Measurements from ENCODE around the gene UAP1L1. TPM values are rescaled to one million over a fixed set of nuclear protein-coding genes. Genes with fewer than 3 reads are reported as not detected.

UAP1L1 gene
- total RNA-seq, 3 donors from 2014 or later = 6.7 to 12.0 (median 6.9) TPM

DNA sequence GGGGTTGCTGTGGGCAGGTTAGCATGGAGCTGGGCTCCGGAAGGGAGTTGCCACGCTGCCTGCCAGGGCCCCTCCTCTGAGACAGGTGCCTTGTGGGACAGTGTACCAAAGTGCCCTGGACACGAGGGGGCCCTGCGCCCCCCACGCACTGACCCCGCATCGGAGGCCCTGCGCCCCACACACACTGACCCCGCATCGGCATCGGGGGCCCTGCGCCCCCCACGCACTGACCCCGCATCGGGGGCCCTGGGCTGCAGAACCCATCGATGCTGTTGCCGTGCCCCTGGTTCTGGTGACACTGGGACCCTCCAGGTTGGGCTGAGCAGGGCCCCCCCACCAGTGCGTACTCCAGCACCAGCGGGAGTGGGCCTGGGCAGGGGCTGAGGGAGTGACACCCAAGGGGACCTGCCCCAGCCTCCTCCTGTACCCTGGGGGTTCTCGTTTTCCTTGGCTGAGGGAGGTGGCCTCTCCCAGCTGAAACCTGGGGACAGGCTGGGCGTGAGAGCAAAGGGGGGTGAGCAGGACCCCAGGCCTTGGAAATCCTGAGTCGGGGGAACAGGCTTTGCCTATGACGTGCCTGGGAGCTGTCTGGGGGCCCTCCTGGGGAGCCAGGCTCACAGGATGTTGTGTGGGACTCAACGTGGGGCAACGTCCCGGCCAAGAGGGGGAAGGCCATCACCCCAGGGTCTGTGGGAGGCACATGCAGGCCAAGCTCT, 13.8 kb upstream of the UAP1L1 start:
- intact Hi-C loops (cut with DNase I; ENCODE audit: low total_unique reads) = no loop called here
- Histone ChIP-seq H3K4me1 (peaks cover 0 to 3% of the 10 kb centered on the region in 2 donors), H3K27ac (peak overlapping the region; percentile 54 to 63), H3K36me3 (no peaks in the 10 kb centered on the region), H3K4me3 (peak overlapping the region in 2 of 3 donors; percentile 9 to 40), H3K9me3 (no peaks in the 10 kb centered on the region), H3K27me3 (no peaks in the 10 kb centered on the region)
- no peak for TF ChIP-seq POLR2AphosphoS5 (IDR thresholded peaks at IDR 0.05)
- DNase-seq (ENCODE audit: low spot score in 2 of 2) = no peak

DNA sequence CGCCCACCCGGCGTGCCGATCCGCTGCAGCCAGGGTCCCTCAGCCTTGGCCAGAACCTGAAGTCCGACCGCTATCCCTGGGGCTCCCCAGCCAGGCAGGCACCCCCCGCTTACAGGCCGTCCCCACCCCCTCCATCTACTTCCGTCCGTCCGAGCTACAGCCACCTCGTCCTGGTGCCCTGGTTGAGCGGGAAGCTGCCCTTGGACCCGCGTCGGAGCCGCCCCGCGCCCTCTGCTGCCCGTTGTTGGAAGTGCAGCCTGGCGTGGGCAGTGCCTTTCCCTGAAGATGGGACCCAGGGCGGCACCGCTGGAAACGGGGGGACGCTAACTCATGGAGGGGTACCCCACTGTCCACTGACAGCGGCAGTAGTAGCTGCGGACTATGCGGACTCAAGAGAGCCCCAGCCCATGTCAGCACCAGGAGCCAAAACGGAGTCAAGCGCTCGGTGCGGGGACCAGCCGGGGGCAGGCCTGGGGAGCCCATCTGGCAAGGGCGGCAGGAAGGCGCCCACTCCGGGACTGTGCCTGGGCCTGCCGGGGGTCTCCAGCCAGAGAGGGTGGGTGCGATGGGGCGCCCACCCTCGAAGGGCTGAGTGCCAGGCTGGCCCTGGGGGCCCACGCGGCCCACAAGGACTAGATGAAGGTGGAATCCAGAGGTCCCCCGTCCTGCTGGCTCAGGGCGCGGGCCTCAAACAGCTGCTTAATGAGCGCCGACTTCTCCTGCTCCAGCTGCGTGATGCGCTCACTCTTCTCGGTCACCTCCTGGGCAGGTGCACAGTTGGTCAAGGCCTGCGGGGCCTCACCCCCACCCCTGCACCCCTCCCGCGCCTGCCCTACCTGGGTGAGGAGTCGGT, 13.1 kb upstream of the UAP1L1 start:
- Histone ChIP-seq H3K4me3 (peak overlapping the region in 2 of 3 donors; percentile 9 to 40), H3K4me1 (peaks cover 0 to 3% of the 10 kb centered on the region in 2 donors), H3K27me3 (peaks cover 0 to 4% of the 10 kb centered on the region in 2 donors), H3K27ac (no peak overlapping the region), H3K36me3 (no peaks in the 10 kb centered on the region), H3K9me3 (no peaks in the 10 kb centered on the region)
- DNase-seq (ENCODE audit: low spot score in 2 of 2) = no peak
- intact Hi-C loops (cut with DNase I; ENCODE audit: low total_unique reads) = no loop called here
- TF ChIP-seq, protein P1, sequence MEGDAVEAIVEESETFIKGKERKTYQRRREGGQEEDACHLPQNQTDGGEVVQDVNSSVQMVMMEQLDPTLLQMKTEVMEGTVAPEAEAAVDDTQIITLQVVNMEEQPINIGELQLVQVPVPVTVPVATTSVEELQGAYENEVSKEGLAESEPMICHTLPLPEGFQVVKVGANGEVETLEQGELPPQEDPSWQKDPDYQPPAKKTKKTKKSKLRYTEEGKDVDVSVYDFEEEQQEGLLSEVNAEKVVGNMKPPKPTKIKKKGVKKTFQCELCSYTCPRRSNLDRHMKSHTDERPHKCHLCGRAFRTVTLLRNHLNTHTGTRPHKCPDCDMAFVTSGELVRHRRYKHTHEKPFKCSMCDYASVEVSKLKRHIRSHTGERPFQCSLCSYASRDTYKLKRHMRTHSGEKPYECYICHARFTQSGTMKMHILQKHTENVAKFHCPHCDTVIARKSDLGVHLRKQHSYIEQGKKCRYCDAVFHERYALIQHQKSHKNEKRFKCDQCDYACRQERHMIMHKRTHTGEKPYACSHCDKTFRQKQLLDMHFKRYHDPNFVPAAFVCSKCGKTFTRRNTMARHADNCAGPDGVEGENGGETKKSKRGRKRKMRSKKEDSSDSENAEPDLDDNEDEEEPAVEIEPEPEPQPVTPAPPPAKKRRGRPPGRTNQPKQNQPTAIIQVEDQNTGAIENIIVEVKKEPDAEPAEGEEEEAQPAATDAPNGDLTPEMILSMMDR (IDR thresholded peaks at IDR 0.05) = peak; percentile 85 to 97 (median 95)
- TF ChIP-seq POLR2A (IDR thresholded peaks at IDR 0.05) (no peak), POLR2AphosphoS5 (IDR thresholded peaks at IDR 0.05) (no peak)

DNA sequence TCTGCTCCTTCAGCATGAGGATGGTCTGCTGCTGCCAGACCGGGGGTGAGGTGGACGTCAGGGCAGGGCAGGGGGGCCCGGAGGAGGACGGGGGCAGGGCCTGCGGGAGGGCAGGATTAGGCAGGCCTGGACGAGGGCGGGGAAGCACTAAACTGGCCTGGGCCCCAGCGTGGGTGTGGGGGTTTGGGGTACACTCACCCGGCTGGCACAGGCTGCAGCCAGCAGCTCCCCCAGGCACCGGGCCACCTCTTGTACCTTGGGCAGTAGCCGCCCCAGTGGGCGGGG, 12.5 kb upstream of the UAP1L1 start:
- H3K4me3 ChIP-seq = peak overlapping the region in 2 of 3 donors; percentile 9 to 40
- H3K36me3 ChIP-seq = no peaks in the 10 kb centered on the region
- no peaks in the 10 kb centered on the region for H3K9me3 ChIP-seq
- peaks cover 0 to 4% of the 10 kb centered on the region in 2 donors for H3K27me3 ChIP-seq
- no peak for DNase-seq (ENCODE audit: low spot score in 2 of 2)
- TF ChIP-seq POLR2AphosphoS5 (IDR thresholded peaks at IDR 0.05) (no peak), POLR2A (IDR thresholded peaks at IDR 0.05) (no peak)
- TF ChIP-seq, protein P1 (IDR thresholded peaks at IDR 0.05) = no peak
- peaks cover 0 to 3% of the 10 kb centered on the region in 2 donors for H3K4me1 ChIP-seq
- intact Hi-C loops (cut with DNase I; ENCODE audit: low total_unique reads) = no loop called here
- H3K27ac ChIP-seq = no peak overlapping the region

DNA sequence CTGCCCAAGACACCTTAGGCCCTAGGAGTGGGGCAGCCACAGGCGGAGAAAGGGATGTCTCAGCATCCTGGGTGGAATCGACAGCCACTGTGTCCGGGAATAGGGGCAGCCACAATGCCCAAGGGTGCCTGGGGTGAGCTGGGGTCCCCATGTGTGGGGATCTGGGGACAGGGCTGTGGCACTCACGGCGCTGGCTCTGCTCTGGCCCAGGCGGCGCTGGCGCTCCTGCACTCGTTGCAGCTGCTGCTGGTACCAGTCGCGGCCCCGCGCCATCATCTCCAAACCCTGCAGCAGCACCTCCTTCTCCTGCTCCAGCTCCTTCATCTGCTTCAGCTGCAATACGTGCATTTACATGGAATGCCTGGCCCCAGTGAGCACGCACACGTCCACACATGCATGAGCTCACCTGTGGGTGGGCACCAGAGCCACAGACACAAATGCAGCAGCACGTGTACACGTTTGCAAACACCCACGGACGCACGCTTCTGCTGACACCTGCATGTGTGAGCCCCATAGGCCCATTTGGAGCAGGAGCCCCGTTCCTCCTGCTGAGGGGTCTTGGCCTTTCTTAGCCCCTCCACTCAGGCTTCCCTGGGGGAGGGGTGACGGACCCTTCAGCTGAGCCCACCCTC, 11.9 kb upstream of the UAP1L1 start:
- DNase-seq (ENCODE audit: low spot score in 2 of 2) = no peak
- intact Hi-C loops (cut with DNase I; ENCODE audit: low total_unique reads) = no loop called here
- H3K4me3 ChIP-seq = no peak overlapping the region
- H3K4me1 ChIP-seq = peaks cover 0 to 3% of the 10 kb centered on the region in 2 donors
- H3K9me3 ChIP-seq = no peaks in the 10 kb centered on the region
- no peaks in the 10 kb centered on the region for H3K36me3 ChIP-seq
- TF ChIP-seq POLR2A (IDR thresholded peaks at IDR 0.05) (no peak), POLR2AphosphoS5 (IDR thresholded peaks at IDR 0.05) (no peak)
- TF ChIP-seq, protein P1 (IDR thresholded peaks at IDR 0.05) = no peak
- H3K27me3 ChIP-seq = peaks cover 0 to 4% of the 10 kb centered on the region in 2 donors
- no peak overlapping the region for H3K27ac ChIP-seq

DNA sequence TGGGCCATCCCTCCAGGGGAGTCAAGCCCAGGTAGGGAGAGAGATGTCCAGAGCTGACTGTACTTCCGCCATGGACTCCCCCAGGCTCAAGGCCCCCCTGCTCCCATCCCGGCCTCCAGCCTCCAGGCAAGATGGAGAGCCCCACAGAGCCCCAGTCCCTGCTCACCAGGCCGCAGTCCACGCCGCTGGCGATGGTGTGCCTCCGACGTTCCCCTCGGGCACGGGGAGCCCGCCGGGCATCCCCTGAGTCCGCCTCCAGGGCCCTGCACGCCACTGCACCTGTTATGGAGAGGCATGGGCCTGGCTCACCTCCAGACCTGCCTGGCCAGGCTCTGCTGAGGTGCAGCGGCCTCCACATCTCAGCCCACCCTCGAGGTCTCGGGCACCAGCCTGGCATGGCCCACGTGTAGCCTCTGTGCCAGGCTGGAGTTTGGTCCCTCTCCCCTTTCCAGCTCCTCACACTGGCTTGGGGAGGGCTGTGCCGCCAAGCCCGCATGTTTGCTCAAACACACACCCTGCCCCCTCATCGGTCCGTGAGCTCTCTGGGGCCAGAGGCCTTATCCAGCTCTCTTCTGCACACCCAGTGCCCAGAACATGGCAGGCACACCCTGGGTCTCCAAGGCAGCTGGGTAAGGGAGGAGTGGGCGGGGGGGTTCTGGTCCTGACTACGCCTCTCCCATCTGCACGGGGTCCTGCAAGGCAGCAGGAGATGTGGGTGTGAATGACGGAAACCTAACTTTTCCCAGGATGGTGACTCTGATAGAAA, 11.0 kb upstream of the UAP1L1 start:
- Histone ChIP-seq H3K9me3 (no peaks in the 10 kb centered on the region), H3K4me1 (peaks cover 6 to 8% of the 10 kb centered on the region in 2 donors), H3K36me3 (no peaks in the 10 kb centered on the region), H3K27me3 (peaks cover 0 to 4% of the 10 kb centered on the region in 2 donors), H3K27ac (no peak overlapping the region), H3K4me3 (no peak overlapping the region)
- no peak for TF ChIP-seq POLR2A (IDR thresholded peaks at IDR 0.05)
- TF ChIP-seq POLR2AphosphoS5 (IDR thresholded peaks at IDR 0.05) = no peak
- TF ChIP-seq, protein P1 (IDR thresholded peaks at IDR 0.05) = no peak
- DNase-seq (ENCODE audit: low spot score in 2 of 2) = no peak
- intact Hi-C loops (cut with DNase I; ENCODE audit: low total_unique reads) = no loop called here

Measured in breast epithelium (tissue), 4 donors.